H1 (cell line): Measurements from ENCODE around the gene TAF10. TPM values are rescaled to one million over a fixed set of nuclear protein-coding genes. Genes with fewer than 3 reads are reported as not detected.

Experiments used
- CTCF ChIA-PET: fragments of 300-600 bp; sonication (Branson Sonifier 250); formaldehyde crosslinking; loops from one replicate; lab custom pipeline; 2021; ENCODE audit not compliant: partially characterized antibody; lab: Charles Lee
- POLR2A ChIA-PET: fragments of 300-600 bp; sonication (Branson Sonifier 250); formaldehyde crosslinking; loops from one replicate; lab custom pipeline; 2021; ENCODE audit warnings: inconsistent platforms; ENCODE audit not compliant: partially characterized antibody; lab: Charles Lee
- DNase-seq, 2 experiments: peaks; one replicate each; pipeline versions ENCODE4 v3.0.0 to v3.0.0-alpha.2; 2010 to 2022; ENCODE audit warnings: low spot score in 2 of 2, low read depth in 1 of 2, mixed read lengths in 1 of 2
- FAIRE-seq: peaks from 2 replicates; lab custom pipeline; 2011; peaks lifted over from hg19 to GRCh38; lab: Jason Lieb, UNC
- H2AFZ ChIP-seq: 2 replicates; pipeline ENCODE4 v1.8.1; 2012; ENCODE audit warnings: low read length, inconsistent platforms
- H2AK5ac ChIP-seq: 2 replicates; pipeline ENCODE4 v1.6.1; 2013; ENCODE audit warnings: low read depth, low read length
- H2BK120ac ChIP-seq: replicated peaks from 2 replicates; pipeline ENCODE3; 2013; ENCODE audit warnings: low read depth, low read length, inconsistent platforms
- H2BK12ac ChIP-seq: 2 replicates; pipeline ENCODE4 v1.6.1; 2013; ENCODE audit warnings: low read depth, low read length
- H2BK15ac ChIP-seq: 2 replicates; pipeline ENCODE4 v1.6.1; 2013; ENCODE audit warnings: low read length
- H2BK20ac ChIP-seq: 2 replicates; pipeline ENCODE4 v1.6.1; 2013; ENCODE audit warnings: low read length
- H2BK5ac ChIP-seq: 2 replicates; pipeline ENCODE4 v1.6.1; 2013; ENCODE audit warnings: low read depth, low read length
- H3K14ac ChIP-seq: 2 replicates; pipeline ENCODE4 v1.6.1; 2013; ENCODE audit warnings: inconsistent platforms; ENCODE audit not compliant: insufficient read length
- H3K18ac ChIP-seq: 2 replicates; pipeline ENCODE4 v1.6.1; 2013; ENCODE audit warnings: low read length; ENCODE audit errors: extremely low read depth
- H3K23ac ChIP-seq: 2 replicates; pipeline ENCODE4 v1.6.1; 2013; ENCODE audit warnings: inconsistent platforms; ENCODE audit not compliant: insufficient read length
- H3K23me2 ChIP-seq: 2 replicates; pipeline ENCODE4 v1.6.1; 2013; ENCODE audit warnings: low read depth, low read length
- H3K27ac ChIP-seq: 2 replicates; pipeline ENCODE4 v1.6.1; 2011; ENCODE audit warnings: low read depth, low read length, inconsistent platforms
- H3K27me3 ChIP-seq, 4 experiments: replicated peaks in 1 of 4; 1 replicate in 1 of 4; 2 replicates in 3 of 4; pipeline versions ENCODE4 v1.6.1 to v1.8.1; 2011 to 2013; ENCODE audit warnings: low read length in 3 of 4, mild to moderate bottlenecking in 3 of 4, inconsistent platforms in 2 of 4, mixed read lengths in 2 of 4, moderate library complexity in 1 of 4; ENCODE audit not compliant: control insufficient read depth in 3 of 4, insufficient read depth in 3 of 4; ENCODE audit errors: extremely low read depth in 1 of 4
- H3K36me3 ChIP-seq, 4 experiments: 2 replicates each; pipeline versions ENCODE4 v1.6.1 to v1.8.1; 2011 to 2013; ENCODE audit warnings: mild to moderate bottlenecking in 4 of 4, low read length in 3 of 4, moderate library complexity in 2 of 4, control low read depth in 1 of 4, inconsistent platforms in 1 of 4; ENCODE audit not compliant: insufficient read depth in 4 of 4, control insufficient read depth in 2 of 4
- H3K4ac ChIP-seq: replicated peaks from 2 replicates; pipeline ENCODE3; 2013; ENCODE audit warnings: low read length, low read depth, mixed read lengths, inconsistent platforms; ENCODE audit not compliant: insufficient read length
- H3K4me1 ChIP-seq, 4 experiments: replicated peaks in 1 of 4; 1 replicate in 1 of 4; 2 replicates in 3 of 4; pipeline versions ENCODE4 v1.6.1 to v1.8.1; 2011 to 2013; ENCODE audit warnings: low read length in 3 of 4, inconsistent platforms in 2 of 4, mixed read lengths in 1 of 4; ENCODE audit not compliant: insufficient read depth in 4 of 4, control insufficient read depth in 3 of 4
- H3K4me2 ChIP-seq, 2 experiments: 2 replicates each; pipeline versions ENCODE4 v1.6.1 to v1.8.1; 2011 to 2013; ENCODE audit warnings: low read depth in 2 of 2, low read length in 2 of 2, control low read depth in 1 of 2, inconsistent platforms in 1 of 2, mild to moderate bottlenecking in 1 of 2; ENCODE audit not compliant: insufficient read depth in 1 of 2
- H3K4me3 ChIP-seq, 4 experiments: fragments of 200-600, 300-600 bp in 1 of 4; sonication (generic), shearing (Covaris generic), sonication (Bioruptor Twin) in 1 of 4; 2 replicates each; pipeline versions ENCODE4 v1.5.1 to v1.8.1; 2011 to 2016; ENCODE audit warnings: low read length in 4 of 4, low read depth in 3 of 4, control low read depth in 2 of 4, inconsistent platforms in 2 of 4, mild to moderate bottlenecking in 2 of 4, mixed read lengths in 1 of 4, moderate library complexity in 1 of 4; ENCODE audit not compliant: insufficient read depth in 2 of 4; ENCODE audit errors: extremely low read depth in 1 of 4
- H3K56ac ChIP-seq: replicated peaks from 2 replicates; pipeline ENCODE3; 2013; ENCODE audit warnings: low read depth, mild to moderate bottlenecking, mixed read lengths, low read length, inconsistent platforms; ENCODE audit not compliant: insufficient read length
- H3K79me1 ChIP-seq: 2 replicates; pipeline ENCODE4 v1.6.1; 2013; ENCODE audit warnings: low read depth, low read length, control low read depth
- H3K79me2 ChIP-seq, 2 experiments: 2 replicates each; pipeline versions ENCODE4 v1.6.1 to v1.8.1; 2012 to 2013; ENCODE audit warnings: low read length in 2 of 2, mild to moderate bottlenecking in 2 of 2, inconsistent platforms in 1 of 2; ENCODE audit not compliant: insufficient read depth in 2 of 2, control insufficient read depth in 1 of 2
- H3K9ac ChIP-seq, 4 experiments: replicated peaks in 1 of 4; 1 replicate in 1 of 4; 2 replicates in 3 of 4; pipeline versions ENCODE4 v1.6.1 to v1.8.1; 2011 to 2013; ENCODE audit warnings: low read depth in 3 of 4, low read length in 3 of 4, control low read depth in 2 of 4, mild to moderate bottlenecking in 2 of 4, moderate library complexity in 2 of 4, inconsistent platforms in 1 of 4; ENCODE audit errors: extremely low read depth in 1 of 4
- H3K9me3 ChIP-seq, 2 experiments: 2 replicates each; pipeline versions ENCODE4 v1.6.1 to v1.8.1; 2012 to 2013; ENCODE audit warnings: mild to moderate bottlenecking in 2 of 2, moderate library complexity in 2 of 2, control low read depth in 1 of 2, inconsistent platforms in 1 of 2, low read depth in 1 of 2, low read length in 1 of 2, mixed read lengths in 1 of 2; ENCODE audit not compliant: insufficient read depth in 2 of 2
- H4K20me1 ChIP-seq, 2 experiments: replicated peaks in 1 of 2; 2 replicates each; pipeline versions ENCODE3 to v1.8.1; 2011 to 2013; ENCODE audit warnings: inconsistent platforms in 2 of 2, low read length in 2 of 2, mild to moderate bottlenecking in 1 of 2; ENCODE audit not compliant: insufficient read depth in 2 of 2, control insufficient read depth in 1 of 2
- H4K5ac ChIP-seq: 2 replicates; pipeline ENCODE4 v1.6.1; 2013; ENCODE audit warnings: low read length, low read depth, mixed read lengths, inconsistent platforms; ENCODE audit not compliant: insufficient read length
- H4K8ac ChIP-seq: 2 replicates; pipeline ENCODE4 v1.8.0; 2013; ENCODE audit warnings: mild to moderate bottlenecking, moderate library complexity, low read length, inconsistent platforms; ENCODE audit not compliant: insufficient read depth; ENCODE audit errors: extremely low read depth
- H4K91ac ChIP-seq: replicated peaks from 2 replicates; pipeline ENCODE3; 2013; ENCODE audit warnings: low read length, mixed read lengths, inconsistent platforms; ENCODE audit not compliant: insufficient read length
- CBX8 ChIP-seq: fragments of 300-800, 300-1000 bp; sonication (generic); IDR thresholded peaks from 2 replicates; pipeline ENCODE4 v1.7.1; 2016; ENCODE audit warnings: low read depth, low read length, borderline replicate concordance
- CREB1 ChIP-seq: IDR thresholded peaks from 2 replicates; pipeline ENCODE4 v1.6.1; 2012; ENCODE audit warnings: inconsistent platforms
- EP300 ChIP-seq, 2 experiments: IDR thresholded peaks; 1 replicate in 1 of 2; 2 replicates in 1 of 2; pipeline ENCODE4 v1.6.1; 2011 to 2012; ENCODE audit warnings: low read depth in 2 of 2, low read length in 2 of 2, mild to moderate bottlenecking in 2 of 2, borderline replicate concordance in 1 of 2, inconsistent platforms in 1 of 2, moderate library complexity in 1 of 2
- FOSL1 ChIP-seq: IDR thresholded peaks from 2 replicates; pipeline ENCODE4 v1.6.1; 2011; ENCODE audit warnings: mild to moderate bottlenecking, low read depth, low read length, moderate library complexity; ENCODE audit not compliant: insufficient read depth
- GABPA ChIP-seq: IDR thresholded peaks from 2 replicates; pipeline ENCODE4 v1.6.1; 2011; ENCODE audit warnings: mild to moderate bottlenecking, low read length, moderate library complexity, borderline replicate concordance; ENCODE audit not compliant: insufficient read depth
- HDAC2 ChIP-seq, 2 experiments: fragments of 300-600 bp in 1 of 2; sonication (generic) in 1 of 2; IDR thresholded peaks; 2 replicates each; pipeline ENCODE4 v1.6.1; 2011 to 2012; ENCODE audit warnings: low read depth in 2 of 2, low read length in 2 of 2, mild to moderate bottlenecking in 2 of 2, moderate library complexity in 2 of 2, borderline replicate concordance in 1 of 2, inconsistent platforms in 1 of 2
- KDM1A ChIP-seq: fragments of 200-600, 300-600 bp; sonication (generic); IDR thresholded peaks from 2 replicates; pipeline ENCODE4 v1.7.1; 2016; ENCODE audit warnings: mild to moderate bottlenecking, low read length, borderline replicate concordance
- POLR2A ChIP-seq, 2 experiments: IDR thresholded peaks; 1 replicate in 1 of 2; 2 replicates in 1 of 2; pipeline ENCODE4 v1.6.1; 2011; ENCODE audit warnings: low read depth in 2 of 2, low read length in 2 of 2, mild to moderate bottlenecking in 2 of 2; ENCODE audit errors: control extremely low read depth in 1 of 2
- RNF2 ChIP-seq: fragments of 200-900, 300-1000 bp; sonication (generic); IDR thresholded peaks from 2 replicates; pipeline ENCODE4 v1.7.1; 2016; ENCODE audit warnings: borderline replicate concordance, low read depth, mild to moderate bottlenecking, antibody characterized with exemption, low read length; ENCODE audit not compliant: poor library complexity, severe bottlenecking; ENCODE audit errors: missing control alignments
- WGBS, 2 experiments: shearing (Covaris generic) in 1 of 2; methylation state at CpG; one replicate each; pipeline versions ENCODE4 v1.1.6 to v1.1.7; 2013 to 2015; ENCODE audit warnings: low lambda C conversion rate in 2 of 2, mixed read lengths in 2 of 2, inconsistent platforms in 1 of 2, low coverage in 1 of 2, missing lambda C conversion rate in 1 of 2; ENCODE audit not compliant: insufficient replicate concordance in 2 of 2, insufficient coverage in 1 of 2, insufficient read length in 1 of 2; ENCODE audit errors: extremely low coverage in 1 of 2, missing lambda C conversion rate in 1 of 2; 5-methylcytosine and 5-hydroxymethylcytosine counted together
- polyA plus RNA-seq, 7 experiments: library from polyadenylated mRNA; depleted of rRNA in 3 of 7; stranded (reverse) in 5 of 7; unstranded in 2 of 7; fragments of >200 nt in 5 of 7; fragments of 200-250 nt in 2 of 7; gene quantifications; 1 replicate in 5 of 7; 2 replicates in 1 of 7; 4 replicates in 1 of 7; pipeline versions ENCODE4 v1.2.1 to v1.2.3, GENCODE V29; 2011 to 2013; ENCODE audit warnings: missing spikeins in 2 of 7, mixed read lengths in 2 of 7
- total RNA-seq: library from RNA; stranded (reverse); fragmentation: NEBNext Ultra II Directional; extraction: Animal tissue kit (Norgen Biotek cat#: 25700); gene quantifications from 2 replicates; pipeline ENCODE4 v1.2.1, GENCODE V29; 2021
- TF ChIP-seq, protein P1 (sequence below): IDR thresholded peaks from 2 replicates; pipeline ENCODE4 v1.6.1; 2012; ENCODE audit warnings: low read length, inconsistent platforms

TAF10 gene
- total and polyA plus RNA-seq, 2 of the 8 experiments (the other 6 are each of a cell fraction or from before 2014, with no cell fraction given), result 128 to 213 TPM

DNA sequence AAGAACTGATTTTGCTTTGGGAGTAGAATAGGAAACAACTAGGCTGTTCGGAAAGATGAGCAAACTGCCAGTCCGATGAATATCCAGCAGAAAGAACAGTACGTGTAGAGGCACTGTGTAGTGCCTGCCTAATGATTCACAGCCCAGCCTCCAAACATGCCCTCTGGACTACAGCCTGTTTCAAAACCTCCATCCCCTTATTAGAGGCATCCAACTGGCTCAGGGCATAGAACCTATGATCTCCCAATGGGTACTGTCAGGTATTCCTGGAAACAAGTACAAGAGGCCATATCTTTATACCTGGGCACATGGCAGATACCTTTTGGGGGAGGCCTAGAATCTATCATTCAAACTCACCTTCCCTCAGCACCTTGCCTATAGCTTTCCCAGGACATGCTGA, 13.5 kb downstream of the TAF10 start:
- Histone ChIP-seq H2BK20ac (no peak overlapping the region), H3K9ac (no peak overlapping the region), H3K79me1 (peaks cover 7% of the 10 kb centered on the region), H3K4ac (no peak overlapping the region), H3K4me1 (peaks cover 0 to 4% (median 2%) of the 10 kb centered on the region in 4 experiments; a peak in 3 of 7 replicates), H3K23ac (no peak overlapping the region), H3K23me2 (peaks cover 8% of the 10 kb centered on the region), H2BK15ac (no peak overlapping the region), H3K14ac (no peak overlapping the region), H2AFZ (no peak overlapping the region), H4K91ac (no peak overlapping the region), H2BK120ac (no peak overlapping the region), H4K8ac (no peak overlapping the region), H3K4me2 (no peak overlapping the region), H3K27ac (no peak overlapping the region), H3K79me2 (peaks cover 3 to 13% of the 10 kb centered on the region in 2 experiments), H2BK5ac (no peak overlapping the region), H3K27me3 (no peaks in the 10 kb centered on the region), H4K5ac (no peak overlapping the region), H3K18ac (no peak overlapping the region), H3K9me3 (no peaks in the 10 kb centered on the region), H4K20me1 (peaks cover 0 to 10% of the 10 kb centered on the region in 2 experiments), H2AK5ac (no peak overlapping the region), H3K4me3 (no peak overlapping the region), H3K56ac (no peak overlapping the region), H2BK12ac (no peak overlapping the region), H3K36me3 (peaks cover 3 to 22% (median 9%) of the 10 kb centered on the region in 4 experiments; a peak in 7 of 8 replicates)
- 94% methylated on average over 3 of the region's 3 CpGs; no CpG with 5 or more reads in 1 of the 2 experiments for WGBS, 2 experiments
- ChIA-PET CTCF (no interaction called here), POLR2A (interaction anchor here (0.6 to 2.7 kb wide), 3 partner anchors 14 to 84 kb away, joined by 3 to 9 read pairs (median 4); partner anchors contain the start of gene TAF10)
- FAIRE-seq (no peak), DNase-seq (no peak)
- no peak for TF ChIP-seq CBX8
- no peak for TF ChIP-seq KDM1A
- no peak for TF ChIP-seq HDAC2 (IDR thresholded peaks at IDR 0.05; ENCODE audit: borderline replicate concordance in 1 of 2, low read depth in 2 of 2, low read length in 2 of 2)
- TF ChIP-seq RNF2, result no peak
- TF ChIP-seq CREB1, result no peak
- no peak for TF ChIP-seq EP300 (IDR thresholded peaks at IDR 0.05; ENCODE audit: borderline replicate concordance in 1 of 2, low read depth in 2 of 2, low read length in 2 of 2)
- TF ChIP-seq POLR2A (IDR thresholded peaks at IDR 0.05; ENCODE audit: control extremely low read depth in 1 of 2, low read depth in 2 of 2, low read length in 2 of 2), result no peak
- TF ChIP-seq FOSL1, result no peak
- TF ChIP-seq GABPA, result no peak
- TF ChIP-seq, protein P1, sequence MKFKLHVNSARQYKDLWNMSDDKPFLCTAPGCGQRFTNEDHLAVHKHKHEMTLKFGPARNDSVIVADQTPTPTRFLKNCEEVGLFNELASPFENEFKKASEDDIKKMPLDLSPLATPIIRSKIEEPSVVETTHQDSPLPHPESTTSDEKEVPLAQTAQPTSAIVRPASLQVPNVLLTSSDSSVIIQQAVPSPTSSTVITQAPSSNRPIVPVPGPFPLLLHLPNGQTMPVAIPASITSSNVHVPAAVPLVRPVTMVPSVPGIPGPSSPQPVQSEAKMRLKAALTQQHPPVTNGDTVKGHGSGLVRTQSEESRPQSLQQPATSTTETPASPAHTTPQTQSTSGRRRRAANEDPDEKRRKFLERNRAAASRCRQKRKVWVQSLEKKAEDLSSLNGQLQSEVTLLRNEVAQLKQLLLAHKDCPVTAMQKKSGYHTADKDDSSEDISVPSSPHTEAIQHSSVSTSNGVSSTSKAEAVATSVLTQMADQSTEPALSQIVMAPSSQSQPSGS, result no peak
